ENCODE measurements around the gene GSTA3.
A peak's percentile ranks its signal among the peaks of the same experiment; 100 is the strongest.

Gene GSTA3

GRCh38 chr6:52872031-52872430 lies 37.5 kb downstream of the GSTA3 start (continued):
- TF ChIP-seq OSR2 (tag by site-specific recombination; IDR thresholded peaks at IDR 0.05) (peak; percentile 64), ZNF747 (tag by site-specific recombination; IDR thresholded peaks at IDR 0.05) (no peak), ZBTB1 (tag by site-specific recombination; IDR thresholded peaks at IDR 0.05) (no peak), ZNF654 (tag by site-specific recombination; IDR thresholded peaks at IDR 0.05; ENCODE audit: low read depth) (no peak), BCL11B (tag by site-specific recombination; IDR thresholded peaks at IDR 0.05; ENCODE audit: low read depth) (no peak), ZFP3 (tag by site-specific recombination; IDR thresholded peaks at IDR 0.05; ENCODE audit: low read depth) (no peak), YY1 (tag by site-specific recombination; IDR thresholded peaks at IDR 0.05) (no peak), PRDM1 (tag by site-specific recombination; IDR thresholded peaks at IDR 0.05) (no peak), KLF16 (tag by site-specific recombination; IDR thresholded peaks at IDR 0.05) (no peak), ZNF133 (tag by site-specific recombination; IDR thresholded peaks at IDR 0.05) (no peak), ZNF157 (tag by site-specific recombination; IDR thresholded peaks at IDR 0.05) (no peak), ZNF311 (tag by site-specific recombination; IDR thresholded peaks at IDR 0.05; ENCODE audit: borderline replicate concordance) (no peak), ZBTB26 (tag by site-specific recombination; optimal IDR thresholded peaks at IDR 0.05) (no peak), ZNF792 (tag by site-specific recombination; IDR thresholded peaks at IDR 0.05) (no peak), ZBTB17 (tag by site-specific recombination; IDR thresholded peaks at IDR 0.05) (no peak), ZSCAN30 (tag by site-specific recombination; IDR thresholded peaks at IDR 0.05) (no peak), KLF10 (tag by site-specific recombination; IDR thresholded peaks at IDR 0.05) (peak; percentile 31; the same call in 1 of the 2 replicates), ZNF211 (tag by site-specific recombination; IDR thresholded peaks at IDR 0.05; ENCODE audit: low read depth) (no peak), ZNF26 (tag by site-specific recombination; IDR thresholded peaks at IDR 0.05) (no peak), SP7 (tag by site-specific recombination; IDR thresholded peaks at IDR 0.05) (peak; percentile 49; the same call in 1 of the 2 replicates), ZNF433 (tag by site-specific recombination; IDR thresholded peaks at IDR 0.05; ENCODE audit: low read depth) (no peak), EGR2 (tag by site-specific recombination; IDR thresholded peaks at IDR 0.05; ENCODE audit: low read depth) (no peak), HIC1 (tag by site-specific recombination; IDR thresholded peaks at IDR 0.05) (no peak), ZNF114 (tag by site-specific recombination; IDR thresholded peaks at IDR 0.05) (no peak), ZSCAN23 (tag by site-specific recombination; IDR thresholded peaks at IDR 0.05) (no peak), ZNF664 (tag by site-specific recombination; IDR thresholded peaks at IDR 0.05) (no peak), ZNF214 (tag by site-specific recombination; IDR thresholded peaks at IDR 0.05; ENCODE audit: borderline replicate concordance) (no peak)
